Smooth muscle cell of the brain vasculature (primary cell): ENCODE measurements around the gene PDK3.

Source experiments
- DNase-seq: peaks from one replicate; pipeline ENCODE4 v3.0.0-alpha.2; 2012; ENCODE audit warnings: low read depth, low spot score

Gene PDK3

DNA sequence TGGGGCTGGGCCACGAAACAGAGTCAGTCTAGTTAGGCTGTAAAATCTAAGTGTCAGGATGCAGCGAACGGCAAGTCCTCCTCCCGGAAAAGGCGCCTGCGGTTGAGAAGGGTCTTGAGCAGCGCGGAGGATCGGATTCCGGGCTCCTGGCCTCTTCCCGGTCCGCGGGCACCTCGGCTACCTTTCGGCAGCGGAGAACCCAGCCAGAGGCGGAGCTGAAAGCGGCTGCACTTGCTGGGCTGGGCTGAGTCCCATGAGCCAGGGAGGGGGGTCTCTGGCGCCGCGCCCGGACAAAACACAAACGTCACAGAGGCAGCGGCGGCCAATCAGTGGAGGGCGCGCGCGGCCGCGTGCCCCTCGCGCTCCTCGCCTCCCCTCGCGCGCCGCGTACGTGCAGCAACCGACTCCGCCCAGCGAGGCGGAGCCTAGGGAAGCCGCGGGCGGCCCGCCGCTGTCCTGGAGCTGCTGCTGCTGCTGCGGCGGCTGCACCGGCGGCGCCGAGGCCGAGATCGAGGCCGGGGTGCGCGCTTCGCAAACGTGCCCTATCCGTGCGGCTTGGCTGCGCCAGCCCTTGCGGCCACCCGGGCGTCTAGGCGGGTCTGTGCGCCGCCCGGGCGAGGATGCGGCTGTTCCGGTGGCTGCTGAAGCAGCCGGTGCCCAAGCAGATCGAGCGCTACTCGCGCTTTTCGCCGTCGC is at the start of gene PDK3:
PDK3 (plus strand) TSS at position 451 of the 696 bp plus-strand sequence; CDS start at position 621, 170 bp downstream.
- peak; percentile 71 for DNase-seq

DNA sequence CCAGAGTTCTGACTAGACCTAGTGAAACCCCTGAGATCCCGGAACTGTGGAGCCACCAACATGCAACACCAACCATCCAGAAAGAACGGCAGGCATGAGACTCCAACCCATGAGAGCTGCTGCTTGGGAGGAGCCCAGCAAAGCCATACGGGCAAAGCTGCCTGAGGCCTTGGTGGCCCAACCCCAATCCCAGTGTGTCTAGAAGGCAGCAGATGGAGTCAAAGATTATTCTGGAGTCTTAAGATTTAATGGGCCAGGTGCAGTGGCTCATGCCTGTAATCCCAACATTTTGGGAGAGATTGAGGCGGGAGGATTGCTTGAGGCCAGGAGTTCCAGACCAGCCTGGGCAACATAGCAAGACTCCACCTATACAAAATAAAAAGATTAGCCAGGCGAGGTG is 49.2 kb upstream of the PDK3 start:
- no peak for DNase-seq

DNA sequence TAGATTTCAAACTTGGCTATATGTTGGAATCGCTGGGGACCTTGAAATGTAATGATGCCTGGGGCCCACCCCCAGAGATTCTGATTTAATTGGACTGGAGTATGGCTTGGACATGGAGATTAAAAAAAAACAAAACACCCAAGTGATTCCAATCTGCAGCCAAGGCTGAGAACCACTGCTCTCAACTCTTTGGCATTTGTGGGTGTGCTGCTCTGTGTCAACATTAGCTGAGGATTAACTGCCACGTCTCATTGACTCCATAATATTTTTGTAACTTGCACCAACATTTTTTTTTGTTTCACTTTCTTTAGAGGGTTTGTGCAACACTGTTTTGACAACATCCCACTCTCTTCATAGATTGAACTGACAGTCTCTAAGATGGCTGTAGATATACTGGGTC is 41.1 kb upstream of the PDK3 start:
- DNase-seq: no peak

DNA sequence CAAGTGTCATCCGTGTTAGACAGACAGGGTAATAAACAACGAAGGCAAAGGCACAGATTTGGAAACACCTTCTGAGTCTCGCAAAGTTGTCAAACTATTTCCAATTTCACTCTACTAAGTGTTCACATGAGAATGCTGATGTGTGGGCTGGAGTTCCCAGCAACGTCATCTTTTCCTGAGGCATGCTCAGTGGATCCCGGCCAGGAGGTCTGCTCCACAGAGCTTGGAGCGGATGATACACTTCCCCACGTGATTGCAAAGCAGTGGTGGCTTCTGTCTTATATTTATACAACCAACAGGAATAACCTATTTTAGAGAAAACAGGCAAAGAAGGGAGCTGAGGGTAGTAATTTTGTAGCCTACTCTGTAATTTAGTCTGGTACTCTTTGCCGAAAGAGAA is 40.1 kb upstream of the PDK3 start:
- no peak for DNase-seq

DNA sequence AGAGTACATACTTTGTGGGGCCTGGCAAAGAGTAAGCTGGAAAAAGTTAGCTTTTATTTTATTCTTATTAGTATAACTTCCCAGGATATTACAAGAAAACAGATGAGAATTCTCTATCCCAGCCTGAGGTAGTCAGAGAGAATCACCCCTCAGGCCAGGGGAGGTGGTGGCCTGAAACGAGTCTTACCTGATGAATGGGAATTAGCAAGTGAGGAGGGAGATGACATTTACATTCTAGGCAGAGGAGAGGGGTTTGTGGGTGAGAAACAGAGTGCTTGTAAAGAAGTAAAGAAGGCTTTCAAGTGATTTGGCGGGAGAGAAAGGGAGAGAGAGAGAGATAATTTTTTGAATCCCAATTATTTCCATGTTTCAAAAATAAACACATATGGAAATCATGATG is 39.3 kb upstream of the PDK3 start:
- no peak for DNase-seq

DNA sequence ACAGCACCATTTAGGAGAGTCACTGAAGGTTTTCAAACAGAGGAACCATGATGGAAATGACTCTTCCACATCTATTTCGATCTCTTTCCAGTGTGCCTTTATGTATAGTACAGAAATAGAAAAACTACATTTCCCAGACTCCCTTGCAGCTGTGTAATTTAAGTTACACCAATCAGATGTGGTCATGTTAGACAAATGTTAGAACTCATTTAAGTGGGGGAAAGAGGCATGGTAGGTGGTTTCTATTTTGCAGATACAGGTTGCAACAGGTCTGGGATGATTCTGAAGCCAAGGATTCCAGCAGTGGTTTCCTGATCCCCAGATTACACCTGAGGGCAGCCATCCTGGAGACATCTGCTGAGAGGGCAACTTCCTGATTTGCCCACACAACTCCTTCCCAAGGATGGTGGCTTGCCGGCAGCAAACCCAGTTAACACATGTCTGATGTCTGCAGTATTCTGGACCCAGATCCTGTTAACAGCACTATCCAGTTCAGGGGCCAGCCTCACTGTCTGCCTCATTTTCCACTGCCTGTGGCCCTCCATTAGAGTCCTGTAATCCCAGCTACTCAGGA is 38.7 kb upstream of the PDK3 start:
- no peak for DNase-seq

DNA sequence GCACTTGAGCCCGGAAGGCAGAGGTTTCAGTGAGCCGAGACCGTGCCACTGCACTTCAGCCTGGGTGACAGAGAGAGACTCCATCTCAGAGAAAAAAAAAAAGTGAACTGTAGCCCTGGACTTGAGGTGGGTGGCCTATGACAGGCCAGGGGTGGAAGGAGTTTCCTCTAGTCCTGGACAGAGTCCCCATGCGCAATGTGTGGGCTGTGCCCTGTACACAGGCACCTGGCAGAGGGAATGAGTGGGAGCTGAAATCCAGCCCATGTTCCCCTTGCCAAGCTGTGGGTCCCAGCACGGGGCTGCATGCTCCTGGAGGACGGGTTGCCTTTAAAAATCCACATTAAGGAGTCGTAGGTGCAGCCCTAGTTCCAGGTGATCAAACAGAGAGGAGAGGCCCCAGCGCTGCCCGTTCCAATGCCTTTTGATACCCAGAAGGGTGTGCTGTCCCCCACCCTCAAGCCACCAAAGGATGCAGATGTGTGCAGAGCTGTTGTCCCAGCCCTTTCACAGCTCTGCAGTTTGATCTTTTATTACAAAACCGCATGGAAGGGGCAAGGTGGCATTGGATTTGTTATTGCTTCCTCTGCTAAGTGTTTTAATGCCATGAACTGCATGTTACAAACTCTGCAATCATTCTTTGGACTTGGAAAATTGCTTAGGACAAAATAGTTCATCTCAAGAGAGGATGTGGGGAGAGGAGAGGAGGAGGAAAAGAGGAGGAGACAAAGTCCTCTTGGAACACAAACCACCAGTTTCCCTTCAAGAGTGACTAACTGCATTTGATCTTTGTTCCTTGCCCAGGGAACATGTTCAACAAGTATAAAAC is 38.0 kb upstream of the PDK3 start:
- no peak for DNase-seq

DNA sequence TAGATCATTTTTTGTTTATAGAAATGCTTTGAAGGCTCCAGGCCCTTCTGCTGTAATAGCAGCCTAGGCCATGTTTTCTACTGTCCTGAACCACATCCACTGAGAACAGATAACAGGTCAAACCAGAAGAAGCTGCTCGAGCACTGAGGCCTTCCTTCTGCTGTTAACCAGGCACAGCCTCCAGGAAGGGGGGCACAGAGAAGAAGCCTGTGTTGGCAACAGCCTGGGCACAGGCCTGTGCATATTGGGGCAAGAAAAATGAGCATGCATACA is 37.4 kb upstream of the PDK3 start:
- DNase-seq: no peak

DNA sequence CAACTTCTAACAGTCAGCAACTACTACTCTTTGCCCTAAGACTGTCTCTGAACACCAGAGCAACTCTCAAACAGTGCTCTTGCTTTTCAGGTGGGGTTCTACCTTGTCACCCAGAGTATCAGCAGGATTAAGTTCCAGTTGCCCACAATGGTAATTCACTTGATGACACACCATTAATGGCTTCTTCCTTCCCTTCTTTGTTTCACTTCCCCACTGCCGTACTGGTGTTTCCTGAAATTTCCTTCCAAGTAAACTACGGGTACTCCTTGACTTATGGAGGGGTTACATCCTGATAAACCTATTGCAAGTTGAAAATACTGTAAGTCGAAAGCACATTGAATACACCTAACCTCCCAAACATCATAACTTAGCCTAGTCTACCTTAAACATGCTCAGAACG is 36.6 kb upstream of the PDK3 start:
- no peak for DNase-seq

DNA sequence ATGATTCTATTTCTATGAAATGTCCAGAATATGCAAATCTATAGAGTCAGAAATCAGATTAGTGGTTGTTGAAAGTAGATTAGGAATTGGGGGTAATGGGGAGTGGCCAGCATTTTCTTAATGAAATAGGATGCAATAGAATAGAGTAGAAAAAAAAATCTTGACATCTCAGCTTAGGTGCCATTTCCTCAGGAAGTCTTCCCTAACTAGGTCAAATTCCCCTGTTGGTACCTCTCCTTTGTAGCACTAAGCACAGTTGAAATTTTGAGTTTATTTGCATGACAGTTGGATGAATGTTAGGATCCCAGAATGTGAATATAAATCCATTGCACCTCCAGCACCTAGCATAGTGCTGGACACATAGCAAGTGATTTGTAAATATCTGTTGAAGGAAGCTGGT is 30.0 kb upstream of the PDK3 start:
- DNase-seq: no peak

DNA sequence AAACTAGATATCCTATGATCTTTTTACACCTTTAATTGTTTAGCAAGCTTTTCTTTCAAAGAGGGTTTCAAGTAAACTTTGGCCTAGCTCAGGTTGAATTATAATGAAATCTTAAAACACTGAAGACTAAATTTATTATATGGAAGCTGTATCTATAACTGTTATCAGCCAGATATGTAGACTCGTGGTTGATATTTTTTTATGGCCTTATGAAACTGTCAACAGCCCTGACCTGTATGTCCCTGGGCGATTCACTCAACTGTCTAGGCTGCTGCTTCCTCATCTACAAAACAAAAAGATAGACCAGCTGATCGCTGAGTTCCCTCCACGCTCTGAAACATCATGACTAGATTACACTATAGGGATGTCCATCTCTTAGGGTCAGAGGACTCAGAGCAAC is 21.2 kb upstream of the PDK3 start:
- no peak for DNase-seq

DNA sequence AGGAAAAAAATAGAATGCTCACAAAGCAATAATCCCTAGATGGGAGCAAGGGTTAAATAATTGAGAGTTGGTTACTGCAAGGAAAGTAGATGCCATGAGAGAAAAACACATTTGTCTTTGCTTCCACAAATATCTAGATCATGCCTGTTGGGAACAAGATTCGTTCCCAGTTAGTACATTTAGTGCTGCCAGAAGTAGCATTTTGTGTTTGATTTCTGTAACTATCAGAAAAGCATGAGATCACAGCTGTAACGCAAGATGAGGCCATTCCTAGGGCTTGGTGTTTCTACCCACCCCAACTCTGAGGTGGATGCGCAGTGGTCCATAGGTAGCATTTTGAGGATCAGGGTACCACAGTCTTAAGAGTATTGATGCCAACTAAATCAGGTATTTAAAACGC is 20.4 kb upstream of the PDK3 start:
- DNase-seq: no peak

DNA sequence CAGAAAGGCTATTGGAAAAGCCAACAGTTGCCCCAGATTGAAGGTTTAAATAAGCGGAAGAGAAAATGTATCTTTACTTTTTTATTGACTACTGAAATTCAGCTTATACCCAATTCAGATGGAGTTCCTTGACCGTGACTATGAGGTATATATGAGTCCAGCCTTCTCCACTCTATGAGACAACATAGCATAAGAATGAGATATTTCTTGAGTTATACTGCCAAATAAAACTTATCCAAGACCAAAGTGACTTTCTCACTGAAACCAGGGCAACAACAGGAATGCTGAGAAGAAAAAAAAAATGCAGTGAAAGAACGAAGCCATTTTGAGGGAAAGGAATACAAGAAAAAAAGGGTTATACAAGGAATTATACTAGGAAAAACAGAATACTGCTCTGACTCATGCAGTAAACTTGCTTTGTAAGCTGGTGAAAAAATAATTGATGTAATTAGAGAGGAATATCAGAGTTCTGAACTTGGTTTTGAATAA is 16.3 kb upstream of the PDK3 start:
- DNase-seq: no peak

DNA sequence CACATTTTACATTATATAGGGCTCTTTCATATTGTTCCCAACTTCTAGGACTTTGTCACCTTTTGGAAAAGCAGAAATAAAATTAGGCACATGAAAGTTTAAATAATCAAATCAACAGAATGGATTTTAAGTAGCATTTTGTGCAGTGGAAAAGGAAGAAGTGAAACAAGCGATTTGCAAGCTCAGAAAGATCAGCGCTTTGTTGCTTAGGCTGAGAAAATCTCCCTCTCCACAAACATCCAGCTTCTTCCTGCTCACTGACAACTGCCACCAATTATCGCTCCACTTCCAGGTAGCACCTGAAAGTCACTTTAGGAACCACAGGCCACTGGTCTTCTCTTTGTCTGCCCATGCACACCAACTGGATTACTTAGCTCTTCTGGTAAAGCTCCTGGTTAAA is 2.0 kb upstream of the PDK3 start:
- no peak for DNase-seq

DNA sequence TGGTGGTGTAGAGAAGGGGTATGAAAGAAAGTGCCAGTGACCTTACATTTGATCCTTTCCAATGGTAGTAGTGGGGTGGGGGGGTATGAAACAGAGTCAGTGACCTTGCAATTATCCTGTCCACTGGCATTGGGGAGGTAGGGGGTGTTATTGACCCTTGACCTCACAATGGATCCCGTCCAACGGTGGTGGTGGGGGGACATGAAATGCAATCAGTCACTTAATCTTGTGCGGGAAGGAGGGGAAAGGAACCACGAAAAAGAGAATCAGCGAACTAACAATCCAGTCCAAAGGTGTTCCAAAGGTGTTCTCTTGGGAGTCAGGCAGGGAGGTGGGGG is 619 bp upstream of the PDK3 start:
- no peak for DNase-seq

DNA sequence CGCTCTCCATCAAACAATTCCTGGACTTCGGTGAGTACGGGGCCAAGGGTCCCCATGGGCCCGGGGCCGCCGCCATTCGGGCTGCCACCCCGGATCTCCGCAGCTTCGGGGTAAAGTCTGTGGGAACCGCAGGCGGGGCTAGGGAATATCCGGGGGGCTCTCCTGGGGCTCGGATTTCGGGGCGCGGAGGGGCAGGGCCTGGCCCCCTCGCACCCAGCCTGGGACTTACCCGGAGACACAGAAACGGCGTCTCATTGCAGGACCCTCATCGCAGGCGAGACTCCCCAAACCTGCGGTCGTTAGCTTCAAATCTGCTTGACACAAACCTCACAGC is 413 bp downstream of the PDK3 start:
- DNase-seq: no peak

DNA sequence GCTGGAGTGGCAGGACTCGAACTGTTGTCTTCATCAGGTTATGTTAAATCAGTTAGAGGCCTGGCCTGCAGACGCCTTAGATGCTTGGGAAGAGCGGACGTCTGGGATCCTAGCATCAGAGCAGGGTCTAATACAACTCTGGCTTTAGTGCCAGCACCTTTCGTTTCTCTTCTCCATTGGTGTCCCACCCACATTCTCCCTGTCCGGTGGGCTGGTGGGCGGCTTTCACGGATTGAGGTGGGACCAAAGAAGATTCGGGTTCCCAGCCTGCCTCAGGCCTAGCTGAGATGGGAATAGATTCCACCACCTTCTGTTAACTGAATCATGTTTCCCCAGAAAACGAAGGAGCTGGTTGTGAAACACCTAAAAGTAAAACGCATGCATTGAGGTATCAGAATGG is 939 bp downstream of the PDK3 start:
- DNase-seq: no peak

DNA sequence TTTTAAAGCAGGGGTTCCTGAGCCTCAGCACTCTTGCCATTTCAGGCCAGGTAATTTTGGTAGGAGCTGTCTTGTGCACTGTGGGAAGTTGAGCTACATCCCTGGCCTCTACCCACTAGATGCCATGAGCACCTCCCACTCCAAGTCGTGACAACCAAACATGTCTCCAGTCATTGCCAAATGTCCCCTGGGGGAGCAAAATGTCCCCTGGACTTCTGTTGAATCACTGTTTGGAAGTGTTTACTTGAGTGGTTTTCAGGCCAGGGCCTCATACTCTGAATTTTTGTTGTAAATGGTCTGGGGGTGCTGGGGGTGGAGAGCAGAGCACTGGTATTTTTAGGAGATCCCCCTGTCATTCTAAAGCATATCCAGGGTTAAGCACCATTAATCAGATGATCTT is 3.2 kb downstream of the PDK3 start:
- DNase-seq: no peak

DNA sequence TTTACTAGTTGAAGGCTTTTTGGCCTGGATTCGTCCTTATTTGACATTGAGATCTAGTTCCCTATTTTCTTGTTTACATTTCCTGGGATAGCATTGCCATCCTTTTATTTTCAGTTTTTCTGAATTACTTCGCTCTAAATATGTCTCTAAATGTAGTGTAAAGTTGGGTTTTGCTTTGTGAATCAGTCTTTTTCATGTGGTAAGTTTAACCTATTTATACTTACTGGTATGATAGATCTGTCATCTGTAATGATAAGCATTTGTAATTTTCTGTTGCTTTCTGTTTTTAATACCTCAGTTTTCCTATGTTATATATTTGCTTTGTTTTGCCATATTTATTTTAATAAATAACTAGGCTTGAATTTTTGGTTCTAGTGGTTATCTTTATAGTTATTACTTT is 6.7 kb downstream of the PDK3 start:
- no peak for DNase-seq

DNA sequence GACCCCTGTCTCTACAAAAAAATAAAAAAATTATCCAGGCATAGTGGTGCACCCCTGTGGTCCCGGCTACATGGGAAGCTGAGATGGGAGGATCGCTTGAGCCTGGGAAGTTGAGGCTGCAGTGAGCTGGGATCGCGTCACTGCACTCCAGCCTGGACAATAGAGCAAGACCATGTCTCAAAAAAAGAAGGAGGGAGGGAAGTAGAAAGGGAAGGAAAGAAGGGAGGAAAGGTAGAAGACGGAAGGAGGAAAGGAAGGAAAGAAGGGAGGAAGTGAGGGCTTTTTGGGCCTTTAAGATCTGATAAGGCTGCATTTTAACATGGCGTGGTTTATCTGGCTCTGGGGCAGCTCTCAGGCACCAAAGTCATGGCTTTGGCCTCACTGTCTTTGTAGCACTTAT is 10.4 kb downstream of the PDK3 start:
- no peak for DNase-seq

DNA sequence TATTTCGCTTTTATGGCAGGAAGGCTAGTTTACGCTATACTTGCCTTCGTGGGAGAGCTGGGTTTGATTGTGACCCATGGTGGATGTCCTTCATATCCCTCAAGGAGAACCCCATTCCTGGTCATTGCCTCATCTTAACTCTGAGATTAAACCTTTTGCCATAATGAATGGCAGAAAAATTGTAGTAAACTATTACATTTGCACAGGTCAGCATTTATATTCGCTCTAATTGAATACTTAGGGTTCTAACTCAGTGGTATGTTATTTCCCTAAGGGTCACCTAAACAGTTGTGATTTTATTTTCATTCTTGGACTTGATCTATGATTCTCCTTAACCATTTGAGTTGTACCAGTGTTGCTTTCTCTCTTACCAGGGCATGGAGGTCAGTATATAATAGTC is 13.4 kb downstream of the PDK3 start:
- DNase-seq: no peak

DNA sequence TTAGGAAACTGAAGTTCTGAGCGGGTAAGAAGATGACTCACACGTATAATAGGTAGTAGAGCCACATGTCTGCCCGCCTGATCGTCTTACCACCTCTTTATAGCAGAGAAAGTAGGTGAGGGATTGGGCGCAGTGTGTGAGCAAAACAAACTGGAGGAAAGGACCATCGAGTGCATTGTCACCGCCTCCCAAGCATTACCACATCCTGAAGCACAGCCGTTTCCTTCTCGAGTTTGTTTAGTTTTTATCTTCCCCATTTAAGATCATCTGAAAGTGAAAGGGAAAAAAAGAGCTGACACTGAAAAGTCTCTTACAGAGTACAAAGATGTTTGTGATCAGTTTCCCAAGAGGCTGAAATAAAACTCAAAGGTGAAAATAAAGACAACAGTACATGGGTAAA is 14.8 kb downstream of the PDK3 start:
- no peak for DNase-seq

DNA sequence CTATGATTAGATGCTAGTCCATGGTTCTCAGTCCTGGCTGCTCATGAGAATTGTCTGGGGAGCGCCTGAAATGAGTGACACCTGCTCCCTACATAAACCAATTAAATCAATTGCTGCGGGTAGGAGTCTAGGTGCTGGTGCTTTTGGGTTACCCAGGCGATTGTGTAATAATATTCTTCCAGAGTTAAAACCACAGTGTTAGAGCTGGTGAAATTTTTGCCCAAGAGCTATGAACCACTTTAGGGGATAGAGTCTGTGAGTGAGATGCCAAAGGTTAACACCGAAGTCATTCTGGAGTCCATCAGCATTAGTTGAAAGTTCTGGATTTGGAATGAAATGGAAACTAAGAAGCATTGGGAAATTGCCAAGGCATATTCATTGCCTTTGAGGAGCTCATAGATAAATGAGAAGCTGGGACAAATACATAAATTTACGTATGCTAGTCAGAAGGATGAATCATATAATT is 15.3 kb downstream of the PDK3 start:
- DNase-seq: no peak
